Stimulated activated CD8-positive, alpha-beta memory T cell treated with anti-CD3 and anti-CD28 coated beads, Interleukin-15, amount 100 ng/mL, for 48 hours (primary cell): ENCODE measurements around the gene RUNX1.
"Not testable (repeated sequence)": the region's sequence is repeated elsewhere in the genome, so short reads cannot be mapped to it uniquely, and the experiment has no call there.

ENCODE experiments used
- DNase-seq, 2 donors: peaks; one replicate each; pipeline ENCODE4 v3.0.0-alpha.2; 2020; ENCODE audit warnings: low read depth in 2 of 2

RUNX1 gene

DNA sequence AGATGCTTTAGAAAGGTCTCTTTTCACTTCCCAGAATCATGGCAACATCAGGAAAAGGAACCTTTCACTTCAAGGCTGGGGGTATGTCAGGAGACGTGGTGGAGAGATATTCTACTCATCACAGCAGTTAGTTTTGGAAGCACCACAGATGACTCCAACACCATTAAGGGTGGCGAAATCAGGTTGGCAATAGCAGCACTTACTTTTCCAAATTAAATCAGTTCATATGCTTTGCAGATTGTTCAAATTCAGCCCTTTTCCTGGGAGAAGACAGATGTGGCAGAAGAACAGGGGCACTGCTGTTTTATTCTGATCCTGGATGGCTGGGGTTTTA, 79.0 kb downstream of the RUNX1 start:
- DNase-seq = no peak

- DNase-seq = no peak
Measured at GRCh38 chr21:34969423-34970166, 79.5 kb downstream of the RUNX1 start.

- no peak for DNase-seq
Measured at GRCh38 chr21:34968414-34969333, 80.4 kb downstream of the RUNX1 start.

GRCh38 chr21:34967509-34968289, 81.4 kb downstream of the RUNX1 start:
- no peak for DNase-seq

DNA sequence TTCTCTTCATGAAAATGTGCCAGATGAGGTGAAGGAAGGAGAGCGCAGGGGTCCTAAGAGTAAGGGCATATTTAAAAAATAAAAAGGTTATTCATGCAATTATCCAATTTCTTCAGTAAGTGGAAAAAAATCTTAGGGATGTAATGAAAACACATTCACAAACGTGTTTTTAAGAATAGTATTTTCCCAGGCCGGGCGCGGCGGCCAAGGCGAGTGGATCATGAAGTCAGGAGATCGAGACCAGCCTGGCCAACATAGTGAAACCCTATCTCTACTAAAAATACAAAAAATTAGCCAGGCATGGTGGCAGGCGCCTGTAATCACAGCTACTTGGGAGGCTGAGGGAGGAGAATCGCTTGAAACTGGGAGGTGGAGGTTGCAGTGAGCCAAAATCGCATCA, 82.2 kb downstream of the RUNX1 start:
- DNase-seq = not testable (repeated sequence)

DNA sequence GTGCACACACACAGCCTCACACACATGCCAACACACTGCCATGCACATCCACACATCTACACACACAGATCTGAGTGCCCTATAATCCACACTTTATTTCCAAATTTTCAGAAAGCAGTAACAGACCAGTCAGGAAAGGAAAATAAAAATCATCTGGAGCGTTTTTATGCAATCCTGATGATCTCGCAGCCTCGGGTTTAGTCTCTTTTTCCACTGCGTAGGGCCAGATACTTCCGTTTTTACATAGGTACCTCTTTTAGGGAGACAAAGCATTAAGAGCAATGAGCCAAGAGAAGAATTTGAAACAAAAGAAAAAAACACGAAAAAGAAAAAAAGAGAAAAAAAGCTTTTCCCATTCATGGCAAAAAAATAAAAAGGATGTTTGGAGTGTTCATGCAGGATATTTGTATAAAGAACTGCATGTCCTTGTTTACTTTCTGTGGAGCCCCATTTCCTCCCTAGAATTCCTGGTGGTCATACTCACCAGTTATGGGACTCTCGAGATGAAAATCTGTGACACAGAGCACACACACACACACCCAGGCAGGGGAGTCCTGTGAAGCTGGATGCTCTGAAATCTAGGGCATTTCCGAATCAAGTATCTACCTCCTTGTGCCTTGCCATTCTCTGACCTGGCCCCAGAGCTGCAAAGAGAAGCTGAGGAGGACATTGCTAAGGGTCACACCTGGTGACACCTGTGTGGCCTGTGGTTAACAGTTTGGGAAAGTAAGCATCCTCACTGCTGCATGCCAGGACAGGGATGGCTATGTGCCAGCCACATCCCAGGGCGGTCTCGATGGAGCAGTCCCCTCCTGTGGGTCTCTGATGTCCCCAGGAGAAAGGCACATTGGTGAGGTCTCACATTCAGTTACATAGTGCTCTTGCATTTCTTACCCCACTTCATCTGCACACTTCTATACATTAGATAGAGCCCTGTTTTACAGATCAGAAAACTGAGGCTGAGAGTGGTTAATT, 83.6 kb downstream of the RUNX1 start:
- no peak for DNase-seq

GRCh38 chr21:34962586-34963222, 86.4 kb downstream of the RUNX1 start:
- DNase-seq = no peak

GRCh38 chr21:34962136-34962535, 87.0 kb downstream of the RUNX1 start:
- DNase-seq = no peak

DNA sequence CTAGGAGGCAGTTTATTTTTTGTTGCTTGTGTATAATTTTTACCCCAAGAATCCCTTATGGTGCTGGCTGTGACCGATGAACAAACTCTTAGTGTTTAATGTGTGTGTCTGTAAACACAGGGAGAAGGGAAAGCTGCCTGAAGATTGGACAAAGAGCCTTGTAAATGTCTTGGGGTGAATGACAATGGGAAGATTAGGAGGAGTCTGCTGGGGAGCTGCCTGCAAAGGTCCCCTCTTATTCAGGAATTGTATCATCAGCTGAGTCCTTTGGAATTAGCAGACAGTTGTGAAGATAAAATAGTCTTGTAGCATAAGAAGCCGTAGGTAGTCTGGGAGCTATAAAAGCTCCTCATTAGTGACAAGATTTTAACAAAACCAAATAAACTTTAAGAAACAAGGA, 88.4 kb downstream of the RUNX1 start:
- no peak for DNase-seq

DNA sequence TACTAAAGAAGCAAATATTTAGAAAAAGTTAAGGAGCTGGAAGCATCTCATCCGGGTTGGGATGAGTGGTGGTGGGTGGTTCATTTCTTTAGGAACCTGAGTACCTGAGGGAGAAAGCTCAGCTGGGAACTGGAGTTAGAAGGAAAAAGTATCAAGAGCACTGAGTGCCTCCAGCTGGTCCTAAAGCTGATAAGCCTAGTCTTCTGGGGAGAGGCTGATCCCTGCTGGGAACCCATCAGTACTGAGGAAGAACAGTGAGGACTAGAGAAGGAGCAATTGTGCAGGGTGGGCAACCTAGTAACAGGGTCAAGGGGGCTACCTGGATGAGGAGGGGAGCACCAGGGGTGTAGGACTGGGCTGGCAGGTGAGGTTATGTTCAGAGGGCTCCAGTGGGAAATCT, 89.5 kb downstream of the RUNX1 start:
- no peak for DNase-seq

GRCh38 chr21:34958040-34958439, 91.1 kb downstream of the RUNX1 start:
- DNase-seq = no peak

DNA sequence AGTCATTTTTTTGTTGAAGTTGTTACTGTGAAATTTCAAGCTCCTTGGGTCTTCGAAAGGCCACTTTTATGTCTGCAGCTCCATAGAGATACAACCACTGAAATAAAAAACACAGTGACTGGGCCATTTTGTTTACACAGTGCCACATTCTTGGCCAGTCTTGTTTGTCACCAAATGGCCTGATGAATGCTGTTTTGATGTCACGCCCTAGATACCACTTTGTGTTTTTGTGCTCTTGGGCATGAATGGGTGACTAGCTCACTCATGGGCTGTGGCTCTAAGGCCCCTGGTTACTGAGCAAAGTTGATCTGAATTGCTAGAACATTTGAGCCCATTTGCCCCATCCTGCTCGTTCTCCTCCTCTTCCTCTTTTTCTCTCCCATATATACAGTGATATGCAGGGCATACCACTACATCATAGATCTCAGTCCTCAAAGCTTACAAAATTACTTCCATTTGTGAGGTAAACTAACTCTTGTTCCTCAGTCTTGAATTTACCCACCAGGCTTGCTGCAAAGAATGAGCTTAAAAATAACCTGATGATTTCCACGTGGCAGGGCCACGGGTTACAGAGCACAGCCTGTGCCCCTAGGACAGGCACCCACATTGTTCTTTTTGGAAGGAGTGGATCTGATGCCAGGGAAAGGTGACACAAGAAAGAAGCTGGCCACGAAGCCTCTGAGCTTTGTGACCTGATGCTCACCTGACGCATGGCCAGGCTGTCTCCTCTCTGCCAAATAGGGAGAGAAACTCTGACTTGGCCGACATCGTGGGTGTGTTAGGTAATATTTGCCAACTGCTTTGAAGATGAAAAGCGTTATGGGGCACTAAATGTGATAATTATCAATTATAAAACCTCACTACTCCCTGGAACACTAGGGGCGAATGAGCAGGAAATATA, 92.4 kb downstream of the RUNX1 start:
- no peak for DNase-seq

- DNase-seq = no peak
Measured at GRCh38 chr21:34953950-34954349, 95.2 kb downstream of the RUNX1 start.

DNA sequence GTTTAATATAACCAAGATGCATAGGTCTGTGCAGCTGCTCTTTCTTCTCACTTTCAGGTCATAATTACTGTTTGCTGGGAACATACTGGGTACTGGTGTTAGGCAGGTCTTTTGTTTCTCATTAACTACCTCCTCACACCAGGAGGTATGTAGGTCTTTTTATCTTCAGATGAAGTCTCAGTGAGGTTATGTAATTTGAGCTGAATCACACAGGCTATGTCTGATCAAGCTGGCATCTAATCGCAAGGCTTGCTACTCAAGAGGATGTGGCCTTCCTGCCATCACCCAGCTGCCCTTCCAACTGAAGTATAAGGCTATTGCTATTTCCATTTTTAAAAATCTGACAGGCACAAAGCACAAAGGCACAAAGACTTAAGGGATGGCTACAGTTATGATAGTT, 96.4 kb downstream of the RUNX1 start:
- no peak for DNase-seq

DNA sequence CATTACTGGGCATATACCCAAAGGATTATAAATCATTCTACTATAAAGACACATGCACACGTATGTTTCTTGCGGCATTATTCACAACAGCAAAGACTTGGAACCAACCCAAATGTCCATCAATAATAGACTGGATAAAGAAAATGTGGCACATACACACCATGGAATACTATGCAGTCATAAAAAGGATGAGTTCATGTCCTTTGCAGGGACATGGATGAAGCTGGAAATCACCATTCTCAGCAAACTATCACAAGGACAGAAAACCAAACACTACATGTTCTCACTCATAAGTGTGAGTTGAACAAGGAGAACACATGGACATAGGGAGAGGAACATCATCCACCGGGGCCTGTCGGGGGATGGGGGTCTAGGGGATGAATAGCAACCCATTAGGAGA, 97.2 kb downstream of the RUNX1 start:
- not testable (repeated sequence) for DNase-seq

DNA sequence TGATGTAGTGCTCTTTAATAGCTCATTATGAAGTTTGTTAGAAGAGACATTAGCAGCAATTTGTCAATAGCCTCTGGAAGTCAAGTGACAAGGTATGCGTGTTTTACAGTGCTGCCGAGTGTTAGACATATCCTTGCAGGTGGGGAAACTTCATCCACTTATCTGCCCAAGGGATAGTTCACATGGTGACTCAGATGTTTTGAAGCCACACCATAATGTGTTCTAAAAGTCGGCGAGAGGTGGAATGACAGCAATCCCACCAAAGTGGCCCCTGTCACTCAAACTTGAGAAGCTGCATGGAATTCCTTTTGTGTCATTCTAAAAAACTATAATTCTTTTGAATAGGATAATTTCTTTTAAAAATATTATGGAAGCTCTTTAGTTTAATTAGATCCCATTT, 98.1 kb downstream of the RUNX1 start:
- no peak for DNase-seq

DNA sequence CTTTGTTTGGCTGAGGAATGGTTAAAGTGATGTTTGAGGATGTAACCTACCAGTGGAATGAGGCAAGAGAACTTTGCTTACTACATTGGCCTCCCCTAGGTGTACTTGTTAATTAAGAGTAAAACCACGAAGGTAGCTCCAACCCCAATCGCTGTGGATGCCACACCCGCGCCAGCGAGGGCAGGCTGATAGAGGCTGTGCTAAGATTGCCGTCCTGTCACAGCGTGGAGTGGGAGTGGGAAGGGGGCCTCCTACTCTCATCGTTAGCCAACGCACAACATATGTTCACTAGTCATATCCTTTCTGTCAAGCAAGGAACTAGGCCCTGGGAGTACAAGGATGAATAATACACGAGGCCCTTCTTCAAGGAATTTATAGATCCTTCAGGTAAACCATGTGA, 99.6 kb downstream of the RUNX1 start:
- no peak for DNase-seq

DNA sequence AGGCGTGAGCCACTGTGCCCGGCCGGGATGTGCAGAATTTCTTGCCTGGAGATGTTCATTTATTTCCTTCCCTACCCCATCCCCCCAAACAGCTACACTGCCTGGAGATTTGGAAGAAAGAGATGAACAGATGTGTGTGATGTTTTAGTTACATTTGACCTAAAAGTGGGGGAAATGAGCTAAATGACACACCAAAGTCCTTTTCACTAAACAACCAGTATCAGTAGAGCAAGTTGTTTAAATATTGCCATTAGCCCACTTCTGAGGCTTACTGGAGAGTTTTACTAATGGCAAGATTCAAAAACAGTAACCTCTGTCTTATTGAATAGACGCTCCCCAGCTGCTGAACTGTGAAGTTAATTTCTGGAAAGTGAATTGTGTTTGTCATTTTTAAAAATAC, 100.1 kb downstream of the RUNX1 start:
- DNase-seq = no peak

DNA sequence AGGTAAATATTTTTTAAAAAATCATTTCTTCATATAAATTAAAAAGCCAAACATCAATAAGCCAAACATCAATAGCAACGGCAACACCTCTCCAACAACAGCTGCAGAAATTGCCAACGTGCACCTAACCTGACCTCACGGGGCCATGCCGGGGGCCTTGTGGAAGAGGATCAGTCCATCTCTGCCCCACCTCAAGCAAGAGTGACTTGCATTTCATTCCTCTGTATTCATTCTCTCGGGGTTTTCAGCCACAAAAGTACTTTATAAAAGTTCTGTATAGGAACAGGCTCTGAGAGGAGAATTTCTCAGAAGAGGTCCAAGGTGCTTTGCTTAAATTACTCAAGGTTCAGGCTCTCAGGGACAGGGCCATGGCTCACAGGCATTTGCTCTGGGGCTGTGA, 100.9 kb downstream of the RUNX1 start:
- no peak for DNase-seq
